RWPE1 (cell line): ENCODE data around the gene OXSM.

Source experiments
- CTCF ChIA-PET: fragments of 350-600 bp; sonication (Branson Sonifier 250); formaldehyde crosslinking; extraction: SDS; loops from one replicate; lab custom pipeline; 2021; lab: Yijun Ruan, JAX
- POLR2A ChIA-PET: fragments of 400-600 bp; formaldehyde crosslinking; extraction: SDS; loops from one replicate; lab custom pipeline; 2020; ENCODE audit warnings: antibody characterized with exemption; ENCODE audit not compliant: low non-redundant PET; lab: Yijun Ruan, JAX
- DNase-seq: peaks from one replicate; pipeline ENCODE4 v3.0.0; 2012; ENCODE audit warnings: low spot score
- H3K27ac ChIP-seq: fragments of 450-650 bp; 2 replicates; pipeline ENCODE4 v1.5.1; 2017
- CTCF ChIP-seq: fragments of 450-650 bp; conservative IDR thresholded peaks from 2 replicates; pipeline ENCODE4 v1.5.1; 2017; ENCODE audit warnings: low read depth, mild to moderate bottlenecking

The OXSM gene

GRCh38 chr3:25751725-25752124 is 38.2 kb upstream of the OXSM start:
- ChIA-PET POLR2A (no interaction called here), CTCF (no interaction called here)
- DNase-seq: no peak
- H3K27ac ChIP-seq: no peak overlapping the region
- no peak for TF ChIP-seq CTCF

- POLR2A ChIA-PET: no interaction called here
Measured at GRCh38 chr3:25768851-25769250, 21.0 kb upstream of the OXSM start.

GRCh38 chr3:25775936-25776335 is 14.0 kb upstream of the OXSM start:
- ChIA-PET CTCF (no interaction called here), POLR2A (no interaction called here)
- DNase-seq: no peak
- TF ChIP-seq CTCF: no peak
- no peak overlapping the region for H3K27ac ChIP-seq

More at GRCh38 chr3:25768851-25769250, 21.0 kb upstream of the OXSM start:
- H3K27ac ChIP-seq: no peak overlapping the region
- TF ChIP-seq CTCF: no peak
- DNase-seq: no peak
- CTCF ChIA-PET: no interaction called here

- POLR2A ChIA-PET: no interaction called here
- H3K27ac ChIP-seq: no peak overlapping the region
- no peak for DNase-seq
- CTCF ChIA-PET: no interaction called here
- TF ChIP-seq CTCF: no peak
Measured at GRCh38 chr3:25780618-25781017, 9.3 kb upstream of the OXSM start.

GRCh38 chr3:25781145-25781757 is 8.6 kb upstream of the OXSM start:
- CTCF ChIA-PET: no interaction called here
- no peak for DNase-seq
- POLR2A ChIA-PET: no interaction called here
- no peak for TF ChIP-seq CTCF
- H3K27ac ChIP-seq: no peak overlapping the region

- POLR2A ChIA-PET: no interaction called here
- no peak overlapping the region for H3K27ac ChIP-seq
- no peak for TF ChIP-seq CTCF
- CTCF ChIA-PET: no interaction called here
- DNase-seq: no peak
Measured at GRCh38 chr3:25781758-25782594, 7.9 kb upstream of the OXSM start.
